Erythroblast (primary cell): Measurements from ENCODE around the gene TRIM65.

Source experiments
- GATA1 ChIP-seq: IDR thresholded peaks from 2 replicates; pipeline ENCODE4 v1.6.1; 2011; ENCODE audit warnings: low read depth, mild to moderate bottlenecking, control low read depth, low read length, moderate library complexity
- POLR2A ChIP-seq: IDR thresholded peaks from 2 replicates; pipeline ENCODE4 v1.6.1; 2011; ENCODE audit warnings: mild to moderate bottlenecking, low read length

DNA sequence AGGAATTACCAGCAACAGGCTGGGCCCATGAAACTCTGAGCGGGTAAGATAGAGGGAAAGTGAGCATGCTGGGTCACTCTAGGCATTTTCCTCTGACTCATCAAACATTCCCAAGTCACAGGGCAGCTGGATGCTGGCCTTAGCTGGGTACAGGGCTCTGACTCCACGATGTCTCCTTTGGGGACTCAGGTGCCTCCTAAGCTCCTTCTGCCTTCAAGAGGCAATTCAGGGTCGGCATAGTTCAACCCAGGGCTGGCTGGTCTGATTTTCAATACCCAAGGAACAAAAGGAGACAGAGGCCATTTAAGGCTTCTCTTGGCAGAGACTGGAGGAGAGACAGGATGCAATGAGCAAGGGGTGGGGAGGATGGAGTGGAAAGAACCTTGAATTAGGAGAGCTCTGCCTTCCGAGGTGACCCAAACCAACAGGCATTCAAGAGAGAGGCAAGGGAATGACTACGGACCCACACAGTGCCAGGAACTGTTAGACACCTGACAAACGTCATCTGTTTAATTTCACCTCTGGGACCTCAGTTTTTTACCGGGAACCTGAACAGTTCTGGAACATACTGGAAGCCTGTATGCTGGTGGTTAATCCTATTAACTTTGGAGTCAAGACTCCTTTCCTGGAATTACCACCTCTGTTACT lies 42.5 kb downstream of the TRIM65 start:
- TF ChIP-seq POLR2A (peak; percentile 31), GATA1 (no peak)
